CD4-positive, alpha-beta T cell treated with Interferon gamma for 1 hour (primary cell): ENCODE data around the gene EZR.

ENCODE experiments used
- DNase-seq: peaks from one replicate; pipeline ENCODE4 v3.0.0-alpha.2; 2020

Gene EZR

DNA sequence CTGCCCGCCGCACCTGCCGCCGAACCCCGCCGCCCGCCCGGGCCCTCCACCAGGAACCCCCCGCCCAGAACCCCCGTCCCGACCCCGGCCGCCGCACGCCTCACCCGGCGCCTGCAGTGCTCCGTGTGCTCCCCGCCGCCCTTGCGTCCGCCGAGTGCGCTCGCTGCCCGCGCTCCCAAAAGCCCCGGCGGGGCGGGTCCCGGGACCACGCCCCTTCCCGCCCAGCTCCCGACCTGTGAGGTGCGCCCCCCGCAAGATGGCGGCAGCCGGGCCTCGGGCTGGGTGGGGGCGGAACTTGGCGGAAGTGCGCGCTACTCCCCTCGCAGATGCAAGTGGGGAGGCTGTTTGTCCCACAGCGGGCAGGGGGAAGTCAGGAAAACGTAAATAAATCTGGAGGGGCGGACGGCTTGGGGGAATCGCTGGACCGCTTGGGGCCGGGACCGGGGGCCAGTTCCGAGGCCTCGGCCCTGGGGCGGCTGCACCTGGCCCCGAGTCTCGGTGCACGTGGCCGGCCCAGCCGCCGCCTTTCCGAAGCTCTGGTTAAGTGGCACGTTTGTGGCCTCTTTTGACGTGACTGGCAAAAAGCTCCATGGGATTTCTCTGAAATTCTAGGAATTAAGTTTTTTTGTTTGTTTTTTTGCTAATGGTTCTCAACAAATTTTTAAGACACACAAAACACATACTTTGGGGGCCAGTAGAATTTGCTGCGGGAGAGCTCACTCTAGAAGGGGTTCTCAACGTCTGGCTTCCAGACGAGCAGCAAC lies at the start of gene EZR:
EZR (minus strand) TSS at position 156 of the 764 bp plus-strand sequence. CDS start 1,275 bp downstream, outside the sequence.
- peak; percentile 93 for DNase-seq

DNA sequence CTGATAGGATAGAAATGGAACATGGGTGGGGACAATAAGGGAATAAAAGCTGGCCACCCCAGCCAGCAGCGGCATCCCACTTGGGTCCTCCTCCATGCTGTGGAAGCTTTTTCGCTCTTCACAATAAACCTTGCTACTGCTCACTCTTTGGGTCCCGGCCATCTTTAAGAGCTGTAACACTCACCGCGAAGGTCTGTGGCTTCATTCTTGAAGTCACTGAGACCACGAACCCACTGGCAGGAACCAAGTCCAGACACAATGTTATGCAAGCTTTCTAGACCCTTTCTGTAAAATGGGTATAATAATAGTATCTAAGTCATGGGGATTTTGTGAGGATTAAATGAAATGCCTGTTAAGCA lies 48.9 kb upstream of the EZR start:
- peak; percentile 36 for DNase-seq

DNA sequence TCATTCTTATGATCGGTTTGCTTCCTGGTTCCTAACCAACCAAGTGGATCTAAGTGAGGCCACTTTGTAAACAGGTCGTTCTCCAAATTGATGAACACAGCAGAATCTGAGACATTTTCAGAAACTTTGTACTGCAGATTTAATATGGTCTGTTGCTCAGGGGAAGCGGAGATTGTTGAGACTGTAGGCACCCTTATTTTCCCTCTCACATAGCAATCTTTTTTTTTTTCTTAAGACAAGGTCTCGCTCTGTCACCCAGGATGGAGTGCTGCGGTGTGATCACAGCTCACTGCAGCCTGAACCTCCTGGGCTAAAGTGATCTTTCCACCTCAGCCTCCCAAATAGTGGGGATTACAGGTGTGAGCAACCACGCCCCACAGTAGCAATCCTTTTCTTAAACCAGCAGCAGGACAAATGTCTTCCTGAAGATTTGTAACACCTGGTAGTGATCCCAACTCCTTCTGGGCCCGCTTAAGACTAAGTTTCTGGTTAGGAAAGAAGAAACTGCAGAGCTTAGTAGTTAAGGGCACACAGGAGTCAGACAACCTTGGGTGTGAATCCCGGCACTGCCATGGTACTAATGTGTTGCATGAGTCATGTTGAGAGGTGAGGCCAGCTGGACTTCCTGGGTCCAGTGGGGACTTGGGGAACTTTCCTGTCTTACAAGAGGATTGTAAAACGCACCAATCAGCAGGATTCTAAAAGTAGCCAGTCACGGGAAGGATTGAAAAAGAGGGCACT lies 48.4 kb upstream of the EZR start:
- peak; percentile 38 for DNase-seq

DNA sequence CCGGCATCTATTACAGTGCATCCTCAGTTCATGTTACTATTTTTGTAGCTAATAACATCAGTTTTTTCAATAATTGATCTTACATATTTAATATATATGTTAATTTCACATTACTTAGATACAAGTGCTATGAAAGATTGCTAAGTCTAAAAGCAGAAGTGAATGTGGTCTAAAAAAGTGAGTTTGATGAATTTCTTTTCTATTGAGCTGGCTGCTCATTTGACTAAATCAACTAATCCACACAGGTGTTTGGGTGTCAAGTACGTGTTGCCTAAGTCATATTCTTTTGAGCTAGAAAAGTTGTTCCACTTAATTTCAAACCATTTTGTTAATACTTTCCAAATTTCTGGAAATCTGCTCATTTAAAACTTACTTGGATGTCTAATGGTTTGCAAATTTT lies 46.6 kb upstream of the EZR start:
- no peak for DNase-seq

DNA sequence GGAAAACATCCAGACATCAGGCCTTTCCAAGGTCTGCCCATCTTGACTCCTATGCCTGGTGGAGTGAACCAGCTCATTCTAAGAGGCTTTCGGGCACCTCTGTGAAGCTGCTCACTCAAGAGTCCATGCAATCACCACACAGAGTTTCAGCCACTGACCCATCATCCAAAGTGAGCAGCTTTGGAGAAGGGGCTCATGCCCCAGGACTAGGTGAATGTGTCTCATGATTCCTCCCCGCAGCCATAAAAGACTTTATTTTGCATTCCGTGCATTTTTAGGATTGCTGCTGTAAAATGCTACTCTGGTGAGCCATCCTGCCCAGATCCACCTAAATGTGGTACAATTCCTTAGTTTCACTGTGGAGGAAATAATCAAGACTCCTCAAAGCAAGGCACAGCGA lies 44.5 kb upstream of the EZR start:
- DNase-seq, result no peak

DNA sequence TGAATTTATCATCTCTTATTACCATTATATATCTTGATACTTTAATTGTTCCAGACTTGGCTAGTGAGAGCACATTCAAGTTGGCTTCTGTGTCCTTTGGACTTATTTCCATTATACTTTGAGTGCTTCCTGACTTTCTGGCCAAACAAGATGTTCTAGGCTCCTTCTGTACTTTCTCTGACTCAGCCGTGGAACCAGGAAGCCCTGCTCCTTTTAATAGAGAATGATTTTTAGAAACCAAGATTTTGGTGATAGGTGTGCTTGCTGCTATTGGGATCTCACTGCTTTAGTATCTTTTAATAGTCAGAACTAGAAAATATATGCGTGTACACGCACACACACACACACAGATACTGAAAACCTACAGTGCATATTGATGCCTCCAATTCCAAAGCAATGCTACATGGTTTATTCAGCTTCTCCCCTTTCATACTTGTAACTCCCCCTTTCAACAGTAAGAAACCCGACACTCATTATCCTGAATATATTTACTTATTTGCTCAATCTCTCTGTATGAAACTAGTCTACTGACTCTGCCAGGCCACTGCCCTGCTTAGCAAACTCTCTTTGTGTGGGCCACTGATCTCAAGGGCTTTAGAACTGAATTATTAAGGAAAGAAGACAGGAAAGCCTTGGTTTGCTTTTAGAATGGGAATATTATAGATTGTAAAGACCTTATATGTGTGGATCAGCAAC lies 42.7 kb upstream of the EZR start:
- no peak for DNase-seq

DNA sequence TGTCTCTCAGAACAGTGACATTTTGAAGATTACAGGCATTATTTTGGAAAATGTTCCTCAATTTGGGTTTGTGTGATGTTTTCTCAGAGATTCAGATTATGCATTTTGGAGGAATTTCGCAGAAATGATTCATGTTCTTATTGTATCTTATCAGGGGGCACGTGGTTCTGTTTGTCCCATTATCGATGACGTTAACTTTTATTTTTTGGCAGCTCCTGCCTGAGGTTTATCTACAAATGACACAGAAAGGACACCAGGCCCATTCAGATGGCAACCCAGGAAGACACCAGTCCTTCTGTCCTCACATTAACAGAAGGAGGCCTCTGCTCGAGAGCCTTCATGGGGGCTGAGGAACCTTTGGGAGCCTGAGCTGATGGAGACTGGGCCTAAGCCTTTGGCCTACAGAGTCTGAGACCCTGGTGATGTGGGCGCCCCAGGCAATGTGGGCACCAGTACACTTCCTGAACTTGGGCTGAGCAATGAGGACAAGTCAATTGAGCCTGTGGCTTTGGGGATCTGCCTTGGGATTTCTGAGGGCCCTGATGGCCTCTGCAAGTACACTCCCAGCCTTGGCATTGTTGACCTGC lies 41.2 kb upstream of the EZR start:
- no peak for DNase-seq

DNA sequence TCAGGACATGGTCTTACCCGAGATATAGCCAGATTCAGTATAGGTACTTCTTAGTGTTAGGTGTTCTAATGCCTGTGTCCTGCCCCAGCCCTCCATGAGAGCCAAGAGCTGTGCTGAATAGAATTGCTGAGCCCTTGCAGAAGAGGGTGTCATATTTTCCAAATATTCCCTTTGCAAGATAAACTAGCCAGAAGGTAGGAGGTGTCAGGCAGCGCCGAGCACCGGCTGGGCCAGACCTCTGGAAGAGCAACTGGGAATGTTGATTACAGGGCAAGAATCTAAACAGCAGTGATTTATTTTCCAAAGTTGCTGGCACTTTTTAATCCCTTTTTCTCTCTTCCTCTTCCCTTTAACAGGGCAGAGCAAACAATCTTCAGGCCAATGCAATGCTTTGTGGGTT lies 37.1 kb upstream of the EZR start:
- no peak for DNase-seq

DNA sequence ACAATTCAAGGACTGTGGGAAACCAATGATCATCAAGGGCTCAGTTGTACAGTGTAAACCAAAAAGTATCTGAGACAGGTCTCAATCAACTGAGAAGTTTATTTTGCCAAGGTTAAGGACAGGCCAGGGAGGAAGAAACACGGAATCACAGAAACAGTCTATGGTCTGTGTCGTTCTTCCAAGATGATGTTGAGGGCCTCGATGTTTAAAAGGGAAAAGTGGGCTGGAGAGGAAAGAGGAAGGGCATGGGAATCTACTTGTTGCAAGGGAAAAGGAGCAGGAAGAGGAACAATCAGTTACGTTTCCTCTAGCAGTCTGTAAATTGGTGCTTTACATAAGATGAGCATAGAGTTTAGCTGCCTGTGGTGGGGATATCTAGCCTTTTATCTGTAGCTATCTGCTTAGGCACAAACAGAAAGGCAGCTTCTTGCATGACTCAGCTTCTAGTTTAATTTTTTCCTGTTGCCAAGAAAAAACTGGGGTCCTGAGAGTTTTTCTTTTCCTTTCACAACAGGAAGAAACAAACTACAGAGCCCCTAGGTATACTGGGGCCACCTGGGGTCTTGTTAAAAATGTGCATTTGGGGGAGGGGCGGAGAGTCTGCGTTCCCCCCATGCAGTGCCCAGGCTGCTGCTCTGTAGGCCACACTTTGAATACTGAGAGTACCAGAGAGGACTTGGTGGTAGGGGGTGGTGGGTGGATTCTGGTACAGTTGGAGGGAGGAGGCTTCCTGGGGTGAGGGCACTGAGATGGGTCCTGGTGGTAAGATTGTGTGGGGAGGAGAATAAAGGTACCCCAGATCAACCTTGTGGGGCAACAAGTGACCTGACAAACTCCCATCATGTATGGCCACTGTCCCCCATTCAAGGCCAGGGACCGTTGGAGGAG lies 35.3 kb upstream of the EZR start:
- DNase-seq, result no peak

DNA sequence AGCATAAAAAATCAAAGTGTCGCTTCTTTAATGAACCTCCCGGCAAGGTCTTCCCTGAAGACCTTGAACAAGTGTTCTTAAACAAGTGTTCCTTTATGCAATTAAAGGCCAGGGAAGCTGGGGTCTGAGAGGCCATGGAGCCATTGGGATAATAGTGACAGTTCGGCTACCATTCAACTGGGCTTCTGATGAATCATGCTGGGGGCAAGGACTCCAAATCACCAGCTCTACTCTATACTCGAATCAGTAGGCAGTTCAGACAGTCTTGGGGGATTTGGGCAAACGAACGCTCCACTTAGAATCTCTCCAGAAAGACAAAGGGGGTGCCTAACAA lies 34.7 kb upstream of the EZR start:
- no peak for DNase-seq

DNA sequence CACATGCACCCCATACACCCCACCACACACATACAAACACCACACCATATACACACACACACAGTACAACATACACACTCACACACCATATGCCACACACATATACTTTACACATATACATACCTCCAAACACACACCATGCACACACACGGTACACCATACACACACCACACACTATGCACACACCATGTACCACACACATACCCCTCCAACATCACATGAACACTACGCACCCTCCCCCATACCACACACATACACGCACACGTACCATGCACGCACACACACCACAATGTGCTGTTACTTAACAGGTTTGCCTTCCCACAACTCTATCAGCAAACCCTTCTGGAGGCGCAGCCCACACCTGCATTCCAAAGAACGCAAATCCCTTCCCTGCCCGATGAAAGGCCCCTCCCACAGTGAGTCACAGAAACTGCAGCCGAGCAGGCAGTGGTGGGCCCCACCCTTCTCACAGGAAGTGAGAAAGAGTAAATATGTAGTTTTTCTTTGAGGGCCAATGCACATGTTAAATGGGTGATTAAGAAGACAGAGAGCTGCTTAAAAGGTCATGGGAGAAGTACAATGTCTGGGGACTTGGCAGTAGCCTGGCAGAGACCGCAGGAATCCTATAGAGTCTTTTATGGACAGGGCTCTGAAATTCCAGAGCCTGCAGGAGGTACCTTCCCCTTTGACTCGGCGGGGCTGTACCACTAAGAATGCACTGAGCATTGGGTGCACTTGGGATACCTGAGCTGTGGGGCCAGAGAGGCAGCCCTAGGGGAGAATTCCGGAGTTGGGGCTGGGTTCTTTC lies 34.1 kb upstream of the EZR start:
- peak; percentile 91 for DNase-seq

DNA sequence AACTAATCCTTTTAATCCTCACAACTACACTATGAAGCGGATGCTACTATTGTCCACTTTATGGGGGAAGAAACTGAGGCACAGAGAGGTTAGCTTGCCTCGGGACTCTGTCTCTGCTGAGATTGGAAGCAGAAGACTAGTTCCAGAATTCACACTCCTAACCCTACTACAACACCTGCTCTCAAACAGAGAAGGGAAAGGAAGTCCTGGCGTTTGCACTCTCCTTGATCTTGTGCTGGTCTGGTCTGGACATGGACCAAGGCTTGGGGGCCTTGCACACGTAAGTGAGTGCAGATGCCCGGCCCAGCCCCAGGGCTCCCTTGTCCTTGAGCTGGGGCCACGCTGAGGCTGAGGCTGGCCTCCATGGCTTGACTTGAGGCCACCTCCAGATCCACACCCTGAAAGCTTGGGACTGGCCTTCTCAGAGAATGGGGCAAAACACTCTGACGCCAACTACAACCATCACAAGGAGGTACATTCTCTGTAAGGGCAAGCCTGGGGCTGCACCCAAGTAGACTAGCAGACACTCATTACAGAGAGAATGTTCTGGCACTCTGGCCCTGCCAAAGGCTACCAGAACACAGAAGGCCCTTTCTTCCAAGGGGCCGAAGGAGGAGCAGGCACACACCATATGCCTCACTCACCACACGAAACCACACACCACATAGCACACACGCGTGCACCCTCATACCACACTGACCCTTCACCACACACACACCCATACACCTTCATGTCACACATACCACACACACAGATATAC lies 33.3 kb upstream of the EZR start:
- peak; percentile 29 for DNase-seq

DNA sequence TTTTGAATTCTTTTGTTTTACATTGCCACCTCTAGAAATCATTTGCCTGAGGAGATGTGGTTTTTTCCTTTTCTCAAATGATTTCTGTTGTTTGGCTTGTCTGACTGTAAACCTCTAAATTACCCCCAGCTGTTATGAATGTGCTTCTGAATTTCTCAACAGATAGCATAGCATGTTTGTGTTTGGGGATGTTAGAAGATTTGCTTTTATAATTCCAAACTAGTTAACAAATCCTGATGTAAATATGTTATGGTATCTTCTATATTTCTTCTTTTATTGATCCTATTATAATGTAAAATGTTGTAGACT lies 31.6 kb upstream of the EZR start:
- no peak for DNase-seq

DNA sequence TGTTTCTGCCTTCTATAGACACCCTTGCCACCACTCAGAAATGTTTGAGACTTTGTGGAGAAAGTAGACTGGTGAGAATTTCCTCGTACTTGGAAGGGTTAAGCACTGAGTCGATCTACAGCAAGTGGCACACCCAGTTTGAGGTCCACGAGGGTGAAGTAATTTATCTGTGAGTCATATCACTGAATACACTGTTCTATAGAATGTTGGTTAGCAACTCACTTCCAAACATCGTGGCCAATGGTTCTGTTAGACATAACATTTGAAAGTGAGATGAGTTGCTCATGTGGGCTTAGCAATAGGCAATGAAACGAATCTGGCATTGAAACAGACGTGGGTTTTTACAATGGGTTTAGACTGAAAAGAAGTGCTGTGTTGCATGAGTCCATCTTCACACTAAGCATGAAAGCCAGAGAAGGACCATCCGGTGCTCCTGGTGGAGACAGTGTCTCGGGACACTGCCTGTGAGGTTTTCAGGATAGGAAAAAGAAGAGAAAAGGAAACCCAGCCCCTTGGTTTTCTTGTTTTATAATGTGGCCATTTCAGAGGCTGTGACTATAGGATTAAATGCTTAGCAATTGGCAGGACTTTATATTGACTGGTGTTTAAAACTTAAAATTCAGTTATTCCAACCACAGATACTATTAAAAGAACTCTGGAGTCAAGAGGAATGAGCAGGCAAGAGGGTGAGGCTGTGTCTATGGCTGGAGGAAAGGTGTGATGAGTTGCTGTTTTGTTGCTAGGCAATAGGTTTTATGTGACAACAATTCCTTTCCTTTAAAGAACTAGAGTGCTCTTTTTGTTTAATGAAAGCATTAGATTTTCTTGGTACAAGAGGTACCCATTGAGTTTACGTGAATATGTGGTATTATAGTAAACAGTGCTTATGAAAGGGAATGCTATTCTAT lies 31.0 kb upstream of the EZR start:
- DNase-seq, result peak; percentile 80

DNA sequence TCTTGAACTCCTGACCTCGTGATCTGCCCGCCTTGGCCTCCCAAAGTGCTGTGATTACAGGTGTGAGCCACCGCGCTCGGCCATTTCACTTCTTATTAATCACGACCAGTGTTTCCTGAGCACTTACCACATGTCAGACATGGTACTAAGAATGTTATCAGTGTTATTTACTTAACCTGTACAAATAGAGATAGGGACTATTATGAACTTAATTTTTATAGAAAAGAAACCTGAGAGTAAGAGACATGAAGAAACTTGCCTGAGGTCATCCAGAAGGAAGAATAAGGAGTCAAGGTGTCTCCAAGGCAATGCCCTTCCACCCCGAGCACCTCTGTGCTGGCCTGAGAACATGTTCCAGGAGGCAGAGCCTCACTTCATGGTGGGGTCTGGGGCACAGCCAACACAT lies 29.3 kb upstream of the EZR start:
- peak; percentile 31 for DNase-seq

DNA sequence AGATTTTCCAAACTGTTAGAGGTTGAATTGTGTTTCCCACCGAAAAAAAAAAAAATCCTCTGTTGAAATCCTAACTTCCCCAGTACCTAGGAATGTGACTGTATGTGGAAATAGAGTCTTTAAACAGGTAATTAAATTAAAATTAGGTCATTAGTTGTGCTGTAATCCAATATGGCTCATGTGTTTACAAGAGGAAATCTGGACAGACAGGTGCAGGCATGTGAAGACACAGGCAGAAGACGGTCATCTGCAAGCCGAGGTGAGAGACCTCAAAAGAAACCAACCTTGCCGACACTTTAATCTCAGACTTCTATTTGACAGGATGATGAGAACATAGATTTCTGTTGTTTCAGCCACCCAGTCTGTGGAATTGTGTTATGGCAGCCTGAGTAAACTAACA lies 28.6 kb upstream of the EZR start:
- no peak for DNase-seq

DNA sequence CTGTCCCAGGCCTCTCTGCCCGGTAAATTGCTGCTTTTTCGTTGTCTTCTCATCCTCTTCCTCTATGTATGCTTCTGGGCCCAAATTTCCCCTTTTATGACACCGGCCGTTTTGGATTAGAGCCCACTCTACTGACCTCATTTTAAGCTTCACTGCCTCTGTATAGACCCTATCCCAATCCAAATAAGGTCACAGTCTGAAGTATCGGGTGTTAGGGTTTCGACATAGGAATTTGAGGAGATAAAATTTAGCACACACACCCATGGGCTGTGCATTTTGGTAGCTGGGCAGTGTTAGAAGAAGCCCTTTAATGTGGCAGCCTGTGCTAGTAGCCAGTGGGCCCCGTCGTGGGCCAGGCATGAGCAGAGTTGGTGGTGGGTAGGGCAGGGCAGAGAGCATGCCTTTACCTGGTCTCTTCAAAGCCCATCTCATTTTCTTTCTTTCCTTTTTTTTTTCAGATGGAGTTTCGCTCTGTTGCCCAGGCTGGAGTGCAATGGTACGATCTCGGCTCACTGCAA lies 27.9 kb upstream of the EZR start:
- no peak for DNase-seq

DNA sequence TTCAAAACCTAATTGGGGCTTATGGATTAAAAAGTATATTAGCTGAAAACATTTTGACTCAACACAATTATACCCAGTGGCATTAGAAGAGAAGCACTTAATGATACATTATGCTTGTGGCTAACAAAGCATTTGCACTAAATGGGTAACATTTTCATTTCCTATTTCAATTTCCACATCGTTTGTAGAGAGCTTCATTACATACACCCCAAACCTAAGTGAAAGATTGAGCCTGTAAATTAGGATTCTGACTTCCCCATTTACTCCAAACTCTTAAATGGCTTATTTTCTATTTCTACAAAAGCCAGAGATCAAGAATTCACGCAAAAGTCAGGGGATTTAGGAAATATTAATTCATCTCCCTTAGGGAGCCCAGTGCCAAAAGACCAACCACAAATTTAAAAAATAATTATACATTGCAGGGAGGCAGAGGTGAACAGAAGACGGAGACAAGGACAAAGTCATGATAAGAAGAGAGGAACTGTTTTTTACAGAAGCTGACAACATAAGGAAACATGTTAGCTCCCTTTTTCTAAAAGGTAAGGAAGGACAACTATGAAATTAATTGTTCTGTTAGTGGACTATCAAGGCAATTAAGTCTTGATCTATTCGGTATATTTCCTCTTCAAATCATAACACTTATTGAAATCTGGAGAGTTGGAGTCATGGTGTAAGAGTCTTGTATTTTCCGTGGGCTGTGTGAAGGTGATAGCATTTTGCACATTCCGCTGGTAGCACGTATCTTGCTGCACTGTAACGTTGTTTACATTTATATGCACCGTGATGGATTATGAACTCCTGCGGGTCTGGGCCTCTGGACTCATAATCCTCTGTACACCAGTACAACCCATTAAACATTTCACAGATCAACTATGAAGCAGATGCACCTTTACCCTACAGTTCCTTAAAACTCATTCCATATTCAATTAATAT lies 24.8 kb upstream of the EZR start:
- no peak for DNase-seq

DNA sequence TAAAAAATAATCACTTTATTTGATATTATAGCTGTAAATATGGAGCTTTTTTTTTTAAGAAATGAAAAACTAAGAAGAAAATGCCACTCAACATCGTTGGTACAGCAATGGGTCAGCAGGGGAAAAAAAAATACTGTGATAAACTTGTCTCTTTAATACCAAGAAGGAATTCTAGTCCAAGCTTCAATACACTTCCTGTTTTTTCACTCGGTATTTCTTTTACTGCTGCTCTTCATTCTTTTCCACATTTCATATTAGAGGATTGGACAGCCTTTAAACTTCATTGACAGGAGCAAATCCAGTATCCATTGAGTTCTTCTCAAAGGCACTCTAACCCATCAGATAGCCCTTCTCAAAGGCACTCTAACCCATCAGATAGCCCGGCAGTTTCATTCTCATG lies 22.2 kb upstream of the EZR start:
- DNase-seq, result no peak
